ENCODE results near the gene DLL1.

Gene DLL1

DNA sequence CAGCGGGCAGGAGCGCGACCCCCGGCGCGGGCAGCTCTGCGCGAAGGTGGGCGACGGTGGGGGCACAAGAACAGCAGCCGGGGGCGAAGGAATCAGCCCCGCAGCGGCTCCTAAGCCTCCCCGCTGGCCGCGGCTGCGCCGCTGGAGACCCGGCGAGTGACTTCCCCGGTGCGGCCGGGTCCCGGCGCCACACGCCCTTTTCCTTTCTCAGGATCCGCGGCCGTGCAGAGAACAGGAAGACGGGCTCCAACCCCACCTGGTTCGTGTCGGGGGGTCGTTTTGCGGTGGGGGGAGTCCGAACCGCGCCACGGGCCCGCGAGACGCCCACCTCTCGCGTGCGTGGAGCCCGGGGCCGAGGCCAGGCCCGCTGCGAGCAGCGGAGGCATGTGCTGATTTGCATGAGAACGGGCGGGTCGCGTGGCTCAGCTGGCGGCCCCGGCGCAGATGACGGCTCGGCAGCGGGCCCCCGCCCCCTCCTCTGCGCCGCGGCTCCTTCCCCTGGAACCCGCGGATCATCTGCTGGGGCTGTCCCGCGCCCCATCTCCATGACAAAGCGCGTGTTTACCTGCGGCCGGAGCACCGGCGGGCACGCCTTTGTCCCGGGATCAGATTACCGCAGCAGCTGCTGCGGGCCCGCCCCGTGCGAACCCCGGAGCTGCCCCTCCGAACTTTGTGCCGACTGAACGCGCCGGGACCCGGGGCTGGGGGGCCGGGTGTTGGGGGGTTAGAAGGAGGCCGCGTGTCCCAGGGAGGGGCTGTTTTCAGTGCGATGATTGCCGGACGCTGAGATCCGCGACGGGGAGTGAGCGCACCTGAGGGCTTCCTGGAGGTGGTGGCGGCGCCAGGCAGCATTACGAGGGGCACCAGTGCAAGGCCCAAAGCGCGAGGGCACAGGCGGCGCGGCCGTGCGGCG lies 4.9 kb upstream of the DLL1 start:
- DNase-seq (ENCODE audit: low read depth in 1 of 2, low spot score in 1 of 2), result no peak

GRCh38 chr6:170294813-170295509 lies 4.1 kb upstream of the DLL1 start:
- no peak for DNase-seq (ENCODE audit: low read depth in 1 of 2, low spot score in 1 of 2)

GRCh38 chr6:170294298-170294730 lies 3.4 kb upstream of the DLL1 start:
- DNase-seq (ENCODE audit: low read depth in 1 of 2, low spot score in 1 of 2), result no peak

GRCh38 chr6:170293341-170294231 lies 2.7 kb upstream of the DLL1 start:
- DNase-seq (ENCODE audit: low read depth in 1 of 2, low spot score in 1 of 2), result no peak

DNA sequence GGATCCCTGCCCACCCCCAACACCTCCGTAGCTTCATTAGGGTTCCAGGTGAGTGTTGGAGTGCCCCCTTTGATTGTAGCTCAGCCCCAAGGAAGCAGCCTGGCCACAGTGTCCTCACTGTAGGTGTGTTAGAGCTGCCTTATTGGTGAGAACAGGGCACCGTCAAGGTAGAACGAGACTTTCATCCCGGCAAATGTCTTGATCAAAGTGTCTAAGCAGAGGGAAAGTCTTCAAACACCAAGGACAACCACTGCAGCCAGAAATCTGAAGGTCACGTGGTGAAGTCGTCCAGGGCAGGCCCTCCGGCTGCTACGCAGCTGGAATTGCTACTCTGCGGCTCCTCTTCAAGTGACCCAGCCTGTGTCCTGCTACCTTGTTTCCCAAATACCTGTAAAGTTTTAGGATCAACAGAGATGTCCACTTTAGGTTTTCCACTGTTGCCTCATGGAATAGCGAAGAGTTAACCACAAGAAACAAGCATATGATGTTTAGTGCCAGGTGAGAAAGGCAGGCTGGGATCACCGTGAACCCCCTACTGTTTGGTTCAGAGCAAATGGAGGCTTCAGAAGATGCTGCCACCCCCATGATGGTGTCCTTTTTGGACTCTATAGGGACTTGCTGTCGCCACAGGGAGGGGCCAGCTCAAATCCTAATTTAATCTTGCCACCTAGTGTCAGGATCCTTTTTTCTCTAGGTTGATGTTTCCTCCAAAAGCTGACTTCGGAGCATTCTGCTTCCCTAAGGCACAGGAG lies 1.7 kb upstream of the DLL1 start:
- DNase-seq (ENCODE audit: low read depth in 1 of 2, low spot score in 1 of 2), result no peak

DNA sequence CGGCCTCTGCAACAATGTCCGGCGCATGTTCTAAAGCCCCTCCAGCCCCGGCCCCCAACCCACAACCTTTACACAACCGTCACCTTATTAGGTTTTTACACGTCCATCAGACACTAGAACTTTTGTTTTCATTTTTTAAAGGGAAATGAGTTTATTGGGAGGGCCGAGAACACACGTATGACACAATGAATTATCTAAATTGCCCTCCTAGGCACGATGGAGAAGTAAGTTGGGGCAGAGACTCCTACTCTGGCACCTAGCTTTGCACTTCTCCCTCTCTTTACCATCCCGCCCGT lies 1.2 kb upstream of the DLL1 start:
- DNase-seq (ENCODE audit: low read depth in 1 of 2, low spot score in 1 of 2), result no peak

DNA sequence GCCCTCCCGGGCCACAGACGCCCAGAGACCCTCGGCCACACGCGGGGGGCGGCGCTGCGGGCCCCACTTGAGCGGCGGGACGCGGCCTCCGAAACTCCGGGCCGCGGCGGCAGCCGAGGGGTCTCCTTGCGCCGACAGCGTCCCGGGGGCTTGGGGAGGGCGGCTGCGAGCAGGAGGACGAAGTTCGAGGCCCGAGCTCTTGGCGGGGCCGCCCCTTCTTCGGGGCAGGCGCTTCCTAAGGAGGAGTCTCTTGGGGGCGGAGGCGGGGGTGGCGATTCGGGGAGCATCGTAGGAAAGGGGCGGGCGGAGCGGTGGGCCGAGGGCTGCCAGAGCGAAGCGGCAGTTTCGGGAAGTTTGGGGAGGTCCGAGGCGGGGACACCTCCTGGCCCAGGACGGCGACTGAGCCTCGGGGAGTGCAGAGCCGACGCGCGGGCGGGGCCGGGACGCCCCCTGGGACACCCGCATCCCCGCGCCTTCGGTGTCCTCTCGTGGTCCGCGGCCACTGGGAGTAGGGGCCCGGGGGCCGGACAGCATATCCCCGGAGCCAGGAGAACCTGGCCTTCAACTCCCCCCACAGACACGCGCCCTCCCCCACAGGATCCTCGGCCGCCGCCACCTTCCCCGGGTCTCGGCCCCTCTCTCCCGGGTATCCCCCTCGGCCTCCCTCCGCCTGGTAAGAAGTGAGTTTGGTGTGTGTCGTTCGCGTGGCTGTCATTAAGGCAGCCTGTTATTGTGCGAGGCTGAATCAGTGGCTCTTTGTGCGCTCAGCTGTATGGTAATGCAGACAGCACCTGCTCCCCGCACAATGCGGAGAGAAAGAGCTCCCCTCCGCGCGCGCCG lies 613 bp upstream of the DLL1 start:
- DNase-seq (ENCODE audit: low read depth in 1 of 2, low spot score in 1 of 2), result no peak

DNA sequence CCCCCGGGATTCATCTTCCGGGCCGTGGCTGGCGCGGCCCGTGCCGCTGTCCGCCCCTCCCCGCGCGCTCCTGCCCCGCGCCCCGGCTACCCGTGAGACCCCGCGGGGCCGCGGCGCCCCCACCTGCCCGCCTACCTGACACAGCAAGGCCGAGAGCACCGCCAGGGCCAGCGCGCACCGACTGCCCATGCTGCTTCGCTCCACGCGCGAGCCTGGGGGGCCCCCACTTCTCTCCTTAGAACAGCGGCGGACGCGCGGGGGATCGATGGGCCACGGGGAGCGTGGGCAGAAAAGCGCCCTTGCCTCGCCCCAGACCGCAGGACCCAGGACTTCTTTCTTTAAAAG lies 955 bp downstream of the DLL1 start:
- DNase-seq (ENCODE audit: low read depth in 1 of 2, low spot score in 1 of 2), result no peak

- DNase-seq (ENCODE audit: low read depth in 1 of 2, low spot score in 1 of 2), result no peak
Observed at GRCh38 chr6:170289180-170289931, 1.5 kb downstream of the DLL1 start.

DNA sequence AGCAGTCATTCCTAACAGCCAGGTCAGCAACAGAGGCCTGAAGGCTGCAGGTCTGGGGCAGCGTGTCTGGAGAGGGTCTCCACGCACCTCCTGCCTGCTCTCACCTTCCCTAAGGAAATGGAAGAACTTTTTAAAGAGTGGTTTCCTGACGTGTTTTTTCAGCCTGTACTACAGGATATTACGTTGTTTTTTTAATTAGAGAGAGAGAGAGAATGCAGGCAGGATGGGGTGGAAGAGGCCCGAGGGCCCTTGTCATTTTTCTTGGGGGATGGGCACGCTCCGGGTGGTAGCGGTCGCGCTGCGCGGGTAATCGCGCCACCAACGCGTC lies 2.1 kb downstream of the DLL1 start:
- no peak for DNase-seq (ENCODE audit: low read depth in 1 of 2, low spot score in 1 of 2)

GRCh38 chr6:170288091-170288631 lies 2.7 kb downstream of the DLL1 start:
- DNase-seq (ENCODE audit: low read depth in 1 of 2, low spot score in 1 of 2), result no peak

GRCh38 chr6:170287371-170287876 lies 3.5 kb downstream of the DLL1 start:
- DNase-seq (ENCODE audit: low read depth in 1 of 2, low spot score in 1 of 2), result no peak

- DNase-seq (ENCODE audit: low read depth in 1 of 2, low spot score in 1 of 2), result no peak
Observed at GRCh38 chr6:170286934-170287265, 4.0 kb downstream of the DLL1 start.

DNA sequence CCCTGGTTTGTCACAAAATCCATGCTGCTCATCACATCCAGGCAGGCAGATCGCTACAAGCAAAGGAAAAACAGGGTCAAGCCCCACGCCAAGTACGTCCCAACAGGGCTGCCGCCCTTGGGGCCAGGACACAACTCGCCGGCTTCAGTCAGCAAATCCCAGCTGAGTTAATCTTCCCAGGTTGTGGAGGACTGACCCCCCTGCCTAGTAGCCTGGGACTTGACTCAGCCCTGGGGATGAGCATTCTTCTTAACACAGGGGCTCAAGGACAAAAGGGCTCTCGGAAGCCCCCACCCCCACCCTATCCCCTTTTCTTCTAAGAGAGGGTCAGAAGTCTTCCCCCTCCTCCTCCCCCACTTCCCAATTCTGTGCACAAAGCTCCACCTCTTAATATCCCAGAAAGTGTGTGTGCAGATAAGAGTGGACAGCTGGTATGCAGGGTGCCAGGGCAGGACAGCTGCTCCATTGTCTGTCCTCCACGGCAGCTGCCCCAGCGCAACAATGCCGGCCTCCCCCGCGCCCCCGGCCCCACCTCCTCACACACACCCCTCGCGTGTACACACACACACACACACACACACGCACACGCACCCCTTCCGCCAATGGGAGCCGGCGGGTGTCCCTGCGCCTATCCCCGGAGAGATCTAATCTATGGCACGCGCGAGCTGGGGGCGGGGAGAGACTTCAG lies 4.5 kb downstream of the DLL1 start:
- no peak for DNase-seq (ENCODE audit: low read depth in 1 of 2, low spot score in 1 of 2)

DNA sequence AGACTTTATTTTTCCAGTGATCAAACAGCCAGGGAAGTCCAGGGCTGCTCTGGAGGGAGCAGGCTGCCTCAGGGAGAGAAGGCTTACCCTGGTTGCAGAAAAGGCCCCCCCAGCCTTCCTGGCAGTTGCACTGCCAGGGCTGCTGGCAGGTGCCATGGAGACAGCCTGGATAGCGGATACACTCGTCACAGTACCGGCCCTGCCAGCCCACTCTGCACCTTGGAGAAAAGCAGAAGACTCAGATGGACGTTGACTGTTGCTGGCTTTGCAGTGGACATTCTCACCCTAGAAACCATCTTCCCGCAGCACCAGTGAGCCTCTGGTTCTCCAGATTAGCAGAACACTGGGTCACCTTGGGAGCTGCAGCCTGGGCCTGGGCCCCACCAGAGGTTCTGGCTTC lies 5.4 kb downstream of the DLL1 start:
- no peak for DNase-seq (ENCODE audit: low read depth in 1 of 2, low spot score in 1 of 2)

GRCh38 chr6:170284866-170285469 lies 5.9 kb downstream of the DLL1 start:
- DNase-seq (ENCODE audit: low read depth in 1 of 2, low spot score in 1 of 2), result no peak

DNA sequence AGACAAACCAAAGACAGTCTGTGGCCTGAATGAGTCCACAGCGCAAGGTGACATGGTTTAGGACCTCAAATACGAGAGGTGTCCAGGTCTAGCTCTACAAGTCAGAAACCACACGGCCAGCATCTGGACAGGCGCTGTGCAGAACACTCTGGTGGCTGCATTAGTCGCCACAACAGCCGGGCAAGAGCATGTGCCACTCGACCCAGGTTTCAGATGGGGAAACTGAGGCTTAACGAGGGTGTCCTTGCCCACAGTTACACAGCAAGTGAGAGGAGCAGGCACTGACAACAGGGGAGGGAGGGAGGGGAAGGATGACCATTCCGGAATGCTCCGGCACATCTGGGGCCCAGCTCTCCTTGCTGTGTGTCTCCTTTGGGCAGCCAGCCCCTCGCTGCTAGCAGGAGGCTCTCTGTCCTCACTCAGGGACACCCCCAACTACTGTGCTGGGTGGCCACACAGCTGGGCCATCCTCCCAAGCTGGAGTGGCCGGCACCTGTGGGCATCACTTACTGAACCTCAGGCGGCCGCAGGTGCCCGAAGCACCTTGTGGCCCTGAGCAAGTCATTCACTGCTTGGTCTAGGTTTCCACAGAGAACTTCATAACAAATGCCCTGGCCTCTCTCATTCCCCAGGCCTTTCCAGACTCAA lies 6.6 kb downstream of the DLL1 start:
- DNase-seq (ENCODE audit: low read depth in 1 of 2, low spot score in 1 of 2), result no peak

Measured in activated CD4-positive, alpha-beta T cell treated with anti-CD3 and anti-CD28 coated beads, Interleukin-2, amount 50 U/mL, for 24 hours (primary cell).